Right lung (tissue), 5 donors: ENCODE data around the gene SLC2A13. TPM values are rescaled to one million over a fixed set of nuclear protein-coding genes. Genes with fewer than 3 reads are reported as not detected.
A peak's percentile ranks its signal among the peaks of the same experiment; 100 is the strongest.
"Not testable (repeated sequence)": the region's sequence is repeated elsewhere in the genome, so short reads cannot be mapped to it uniquely, and the experiment has no call there.

ENCODE experiments used
- DNase-seq, 2 donors: peaks; one replicate each; pipeline ENCODE4 v3.0.0-alpha.2; 2013
- polyA plus RNA-seq, 5 donors: library from polyadenylated mRNA; unstranded; fragments of 120-200 nt; gene quantifications; one replicate each; pipeline versions ENCODE4 v1.2.1 to v1.2.3, GENCODE V29; 2013; ENCODE audit warnings: inconsistent platforms in 1 of 5, low replicate concordance in 1 of 5; ENCODE audit not compliant: insufficient read length in 5 of 5, insufficient read depth in 1 of 5

The SLC2A13 gene
- polyA plus RNA-seq, 5 donors, result 5.3 to 7.6 (median 6.6) TPM

- DNase-seq, result peak; percentile 33 to 39
Observed at GRCh38 chr12:39813776-39814175, 292.1 kb downstream of the SLC2A13 start.

DNA sequence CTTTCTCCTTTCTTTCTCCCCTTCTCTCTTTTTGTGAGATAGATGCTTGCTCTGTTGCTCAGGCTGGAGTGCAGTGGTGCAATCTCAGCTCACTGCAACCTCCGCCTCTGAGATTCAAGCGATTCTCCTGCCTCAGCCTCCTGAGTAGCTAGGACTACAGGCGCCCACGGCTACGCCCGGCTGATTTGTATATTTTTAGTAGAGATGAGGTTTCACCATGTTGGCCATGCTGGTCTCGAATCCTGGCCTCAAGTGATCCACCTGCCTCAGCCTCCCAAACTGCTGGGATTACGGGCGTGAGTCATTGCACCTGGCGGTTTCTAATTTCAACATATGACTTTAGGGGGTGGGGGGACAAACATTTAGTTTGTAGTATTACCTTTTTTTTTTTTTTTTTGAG, 293.4 kb downstream of the SLC2A13 start:
- not testable (repeated sequence) for DNase-seq

- DNase-seq, result no peak
Observed at GRCh38 chr12:39807043-39807442, 298.8 kb downstream of the SLC2A13 start.

DNA sequence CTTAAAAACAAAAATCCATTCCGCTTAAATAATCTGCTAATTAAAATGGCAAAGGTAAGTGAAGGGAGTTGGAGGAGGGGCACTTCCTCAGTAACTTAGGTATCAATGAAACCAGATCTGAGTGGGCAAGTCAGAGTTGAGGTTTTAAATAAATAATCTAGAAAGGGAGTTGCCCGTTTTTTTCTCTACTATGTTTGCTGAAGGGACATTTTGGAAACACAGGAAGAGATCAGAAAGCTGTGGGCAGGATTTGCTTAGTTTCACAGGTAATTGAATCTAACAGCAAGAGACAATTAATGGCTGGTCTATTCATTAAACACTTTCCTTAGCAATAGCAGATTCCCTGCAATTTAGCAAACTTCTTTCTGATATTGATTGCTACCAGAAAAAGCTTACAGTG, 300.2 kb downstream of the SLC2A13 start:
- DNase-seq, result no peak

DNA sequence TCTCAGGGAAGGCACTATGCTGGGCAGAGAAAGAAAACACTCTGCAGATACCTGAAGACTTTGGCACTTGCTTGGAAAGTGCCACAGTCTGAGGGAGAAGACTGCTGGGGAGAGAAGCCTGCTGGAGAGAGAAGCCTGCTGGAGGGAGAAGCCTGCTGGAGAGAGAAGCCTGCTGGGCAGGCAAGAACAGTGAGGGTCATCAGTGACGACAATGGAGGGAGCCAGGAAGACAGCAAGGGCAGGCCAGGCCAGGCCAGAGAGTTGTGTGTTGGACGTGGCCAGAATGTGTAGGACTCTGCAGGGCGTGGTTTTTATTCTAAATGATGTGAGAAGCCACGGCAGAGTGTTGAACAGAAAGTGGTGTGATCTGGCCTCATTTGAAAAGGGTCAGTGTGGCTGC, 301.0 kb downstream of the SLC2A13 start:
- no peak for DNase-seq

GRCh38 chr12:39804479-39804878, 301.4 kb downstream of the SLC2A13 start:
- DNase-seq, result no peak

- DNase-seq, result no peak
Observed at GRCh38 chr12:39803151-39803550, 302.7 kb downstream of the SLC2A13 start.

DNA sequence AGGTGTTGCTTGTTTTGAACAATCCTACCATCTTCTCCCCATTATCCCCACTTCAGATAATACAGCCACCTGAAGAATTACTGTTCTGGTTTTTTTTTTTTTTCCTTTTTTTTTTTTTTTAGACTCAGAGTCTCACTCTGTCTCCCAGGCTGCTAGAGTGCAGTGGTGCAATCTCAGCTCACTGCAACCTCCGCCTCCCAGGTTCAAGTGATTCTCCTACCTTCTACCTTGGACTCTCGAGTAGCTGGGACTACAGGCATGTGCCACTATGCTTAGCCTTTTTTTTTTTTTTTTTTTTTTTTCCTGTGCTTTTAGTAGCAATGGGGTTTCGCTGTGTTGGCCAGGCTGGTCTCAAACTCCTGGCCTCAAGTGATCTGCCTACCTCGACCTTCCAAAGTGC, 306.9 kb downstream of the SLC2A13 start:
- no peak for DNase-seq

GRCh38 chr12:39798429-39798828, 307.5 kb downstream of the SLC2A13 start:
- DNase-seq, result no peak

DNA sequence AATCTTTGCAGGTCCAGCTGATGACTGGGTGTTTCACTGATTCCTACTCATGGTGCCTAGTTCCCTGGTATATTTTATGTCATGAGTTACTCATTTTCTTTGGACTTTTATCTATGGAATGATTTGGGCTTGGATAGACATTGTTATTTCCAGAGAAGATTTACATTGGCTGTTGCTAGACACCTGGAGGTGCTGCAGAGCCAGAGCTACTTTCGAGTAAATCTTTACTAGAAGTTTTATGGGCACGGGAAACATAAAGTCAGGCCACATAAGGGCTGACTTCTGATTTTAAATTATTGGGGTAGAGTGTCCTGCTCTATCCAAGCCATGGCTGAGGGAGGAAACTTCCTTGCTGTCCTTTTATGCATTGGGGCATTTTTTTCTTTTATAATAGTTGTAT, 310.4 kb downstream of the SLC2A13 start:
- no peak for DNase-seq

GRCh38 chr12:39792938-39793337, 312.9 kb downstream of the SLC2A13 start:
- DNase-seq, result no peak

GRCh38 chr12:39788239-39788638, 317.6 kb downstream of the SLC2A13 start:
- no peak for DNase-seq

GRCh38 chr12:39785814-39786213, 320.1 kb downstream of the SLC2A13 start:
- DNase-seq, result not testable (repeated sequence)

DNA sequence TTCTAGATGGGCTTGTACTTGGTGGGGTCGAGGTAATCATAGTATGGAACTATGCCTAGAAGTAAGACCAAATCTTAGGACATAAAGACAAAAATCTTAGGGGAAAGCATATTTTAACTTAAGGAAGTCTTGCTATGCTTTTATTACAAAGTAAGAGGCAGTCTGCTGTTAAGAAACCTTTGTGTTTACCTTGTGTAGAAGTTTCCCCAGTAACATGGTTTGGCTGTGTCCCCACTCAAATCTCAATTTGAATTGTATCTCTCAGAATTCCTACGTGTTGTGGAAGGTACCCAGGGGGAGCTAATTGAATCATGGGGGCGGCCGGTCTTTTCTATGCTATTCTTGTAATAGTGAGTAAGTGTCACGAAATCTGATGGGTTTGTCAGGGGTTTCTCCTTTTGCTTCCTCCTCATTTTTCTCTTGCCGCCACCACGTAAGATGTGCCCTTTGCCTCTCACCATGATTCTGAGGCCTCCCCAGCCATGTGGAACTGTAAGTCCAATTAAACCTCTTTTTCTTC, 323.8 kb downstream of the SLC2A13 start:
- no peak for DNase-seq

GRCh38 chr12:39780913-39781446, 324.9 kb downstream of the SLC2A13 start:
- peak; percentile 11 to 21 for DNase-seq

GRCh38 chr12:39780411-39780912, 325.4 kb downstream of the SLC2A13 start:
- DNase-seq, result no peak

DNA sequence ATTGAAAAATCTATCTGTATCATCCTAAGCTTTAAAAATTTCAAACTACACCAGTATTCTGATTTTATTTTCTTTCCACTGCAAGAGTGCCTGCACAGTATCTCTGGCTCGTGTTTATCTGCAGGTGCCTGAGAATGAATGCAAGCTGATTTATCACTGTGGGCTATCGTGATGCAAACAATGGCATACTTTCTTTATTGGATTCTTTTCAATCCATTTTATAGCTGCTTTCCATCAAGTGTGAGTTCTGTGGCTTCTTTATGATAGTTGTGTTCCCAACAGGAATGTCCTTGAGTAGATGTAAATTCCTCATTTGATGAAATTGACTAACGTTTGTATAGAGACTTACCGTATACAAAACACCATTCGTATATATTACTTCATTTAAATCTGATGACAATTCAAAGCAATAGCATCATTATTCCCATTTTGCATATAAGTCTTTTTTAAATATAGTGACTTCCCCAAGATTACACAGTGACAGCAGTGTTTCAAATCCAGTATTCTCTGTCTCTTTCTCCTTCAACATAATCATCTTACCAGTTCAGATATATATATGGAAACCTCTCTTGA, 326.0 kb downstream of the SLC2A13 start:
- DNase-seq, result no peak

GRCh38 chr12:39777465-39777864, 328.4 kb downstream of the SLC2A13 start:
- no peak for DNase-seq

GRCh38 chr12:39773266-39773665, 332.6 kb downstream of the SLC2A13 start:
- no peak for DNase-seq

- no peak for DNase-seq
Observed at GRCh38 chr12:39772821-39773259, 333.0 kb downstream of the SLC2A13 start.

- no peak for DNase-seq
Observed at GRCh38 chr12:39771456-39771855, 334.4 kb downstream of the SLC2A13 start.

GRCh38 chr12:39764944-39765560, 340.8 kb downstream of the SLC2A13 start:
- DNase-seq, result peak in 1 of 2 donors; percentile 24

DNA sequence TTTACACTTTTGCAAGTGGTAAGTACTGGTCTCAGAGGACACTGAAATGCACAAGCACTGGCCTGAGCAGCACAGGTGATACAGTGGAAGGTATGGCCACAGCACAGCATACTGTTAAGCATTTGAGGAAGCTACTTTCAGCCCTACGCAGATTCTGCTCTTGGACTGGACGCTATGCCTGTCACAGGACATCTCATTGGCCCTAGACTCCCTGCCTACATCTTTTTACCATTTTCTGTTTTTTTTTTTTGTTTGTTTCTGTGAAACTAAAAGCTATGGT, 342.1 kb downstream of the SLC2A13 start:
- DNase-seq, result no peak
